ENCODE results near the gene SF3B3. TPM values are rescaled to one million over a fixed set of nuclear protein-coding genes. Genes with fewer than 3 reads are reported as not detected.

Gene SF3B3
- total and polyA plus RNA-seq, 2 donors (not counting 3 experiments of a cell fraction or from before 2014, with no cell fraction given): 167 to 324 TPM

DNA sequence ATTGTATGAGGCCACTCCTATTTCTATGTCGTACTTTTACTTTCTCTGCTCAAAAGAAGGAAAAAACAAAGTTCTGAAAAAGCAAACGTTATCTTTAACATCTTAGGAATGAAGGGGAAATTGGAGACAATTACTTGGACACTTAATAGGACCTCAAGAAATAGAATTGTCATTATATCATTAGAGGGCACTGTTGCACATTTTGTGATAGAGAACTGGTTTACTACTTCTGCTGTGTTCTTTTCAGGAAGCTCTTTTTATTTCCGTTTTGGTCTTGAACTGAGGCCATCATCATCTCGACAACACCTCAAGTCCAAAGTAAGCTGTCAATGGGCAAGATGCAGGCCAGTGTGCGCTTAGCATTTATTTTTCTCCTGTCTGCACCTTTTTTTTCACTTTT is 14.9 kb upstream of the SF3B3 start:
- no peaks in the 10 kb centered on the region for H3K27me3 ChIP-seq (ENCODE audit: control insufficient read depth in 2 of 2, insufficient read depth in 2 of 2, low read length in 2 of 2)
- H4K20me1 ChIP-seq (replicated peaks; ENCODE audit: control insufficient read depth, extremely low read depth, insufficient read depth, low read length): no peaks in the 10 kb centered on the region
- no peak overlapping the region for H2AFZ ChIP-seq (ENCODE audit: low read depth, low read length)
- intact Hi-C loops (cut with micrococcal nuclease) (loop anchor here (5.0 kb wide), 1 partner anchor 144 kb away; no protein-coding TSS in a partner anchor), dilution Hi-C loops (cut with MboI; ENCODE audit: extremely low pct_ligation_motif_present, low sequenced_read_pairs) (no loop called here)
- H3K9me3 ChIP-seq (replicated peaks; ENCODE audit: control insufficient read depth, insufficient read depth, low read length): no peaks in the 10 kb centered on the region
- ChIA-PET POLR2A (interaction anchor here (0.5 kb wide), 1 partner anchor 118 kb away, joined by 3 read pairs; no protein-coding TSS in a partner anchor), CTCF (interaction anchor here (0.6 to 1.8 kb wide), 20 partner anchors 9 to 262 kb away, joined by 3 to 39 read pairs (median 4); partner anchors contain the start of genes COG4, SF3B3 and ST3GAL2)
- no peak overlapping the region for H3K27ac ChIP-seq (ENCODE audit: insufficient read depth, low read depth, low read length)
- H3K9me1 ChIP-seq (replicated peaks; ENCODE audit: control insufficient read depth, extremely low read depth, insufficient read depth, low read length): no peaks in the 10 kb centered on the region
- no TSS peak for BruUV-seq (replicated peaks)
- H3K4me3 ChIP-seq (replicated peaks in 1 of 3; ENCODE audit: insufficient read depth in 1 of 3, low read depth in 1 of 3, low read length in 3 of 3): no peak overlapping the region
- no peaks in the 10 kb centered on the region for H3K79me2 ChIP-seq (ENCODE audit: control insufficient read depth, insufficient read depth, low read length)
- H3K4me1 ChIP-seq (ENCODE audit: control insufficient read depth, extremely low read depth, insufficient read depth, low read length): peaks cover 10% of the 10 kb centered on the region
- TF ChIP-seq, protein P1, sequence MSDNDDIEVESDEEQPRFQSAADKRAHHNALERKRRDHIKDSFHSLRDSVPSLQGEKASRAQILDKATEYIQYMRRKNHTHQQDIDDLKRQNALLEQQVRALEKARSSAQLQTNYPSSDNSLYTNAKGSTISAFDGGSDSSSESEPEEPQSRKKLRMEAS (IDR thresholded peaks at IDR 0.05; ENCODE audit: insufficient read depth, insufficient read length): no peak
- TF ChIP-seq POLR2AphosphoS5 (IDR thresholded peaks at IDR 0.05; ENCODE audit: insufficient read depth, low read depth, low read length) (no peak), POLR2A (IDR thresholded peaks at IDR 0.05; ENCODE audit: low read depth, low read length) (no peak), EZH2 (IDR thresholded peaks at IDR 0.05; ENCODE audit: borderline replicate concordance, low read depth, low read length, severe bottlenecking) (no peak), GATA2 (IDR thresholded peaks at IDR 0.05; ENCODE audit: insufficient read depth, insufficient read length, low read depth, low read length) (no peak), CTCF (IDR thresholded peaks at IDR 0.05; ENCODE audit: extremely low read depth in 1 of 2, insufficient read depth in 1 of 2, low read depth in 1 of 2, low read length in 2 of 2) (peak in 1 of 2 donors; percentile 10)
- FAIRE-seq: peak; percentile 67
- no peak overlapping the region for H3K9ac ChIP-seq (replicated peaks; ENCODE audit: extremely low read depth, insufficient read depth, low read length)
- DNase-seq (ENCODE audit: low read depth, low spot score): peak; percentile 78
- no peak overlapping the region for H3K4me2 ChIP-seq (ENCODE audit: insufficient read depth, low read length)
- peaks cover 13 to 23% of the 10 kb centered on the region in 2 experiments for H3K36me3 ChIP-seq (ENCODE audit: control insufficient read depth in 2 of 2, extremely low read depth in 1 of 2, insufficient read depth in 2 of 2, low read length in 2 of 2)

Data from endothelial cell of umbilical vein (primary cell).